LNCaP clone FGC (cell line): ENCODE measurements around the gene SACM1L.

Experiments
- DNase-seq: peaks from one replicate; pipeline ENCODE4 v3.0.0-alpha.2; 2011; ENCODE audit warnings: low read depth
- H3K4me3 ChIP-seq: 2 replicates; pipeline ENCODE4 v1.5.1; 2011; ENCODE audit warnings: mild to moderate bottlenecking, low read depth, low read length, control low read depth
- CTCF ChIP-seq: IDR thresholded peaks from 2 replicates; pipeline ENCODE4 v1.5.1; 2012; ENCODE audit warnings: mild to moderate bottlenecking; ENCODE audit not compliant: control insufficient read depth, insufficient read depth; ENCODE audit errors: extremely low read depth

SACM1L gene

GRCh38 chr3:45677841-45678240, 11.4 kb upstream of the SACM1L start:
- TF ChIP-seq CTCF: no peak
- H3K4me3 ChIP-seq: no peak overlapping the region
- no peak for DNase-seq

- DNase-seq: no peak
Measured at GRCh38 chr3:45679805-45680204, 9.4 kb upstream of the SACM1L start.

GRCh38 chr3:45681221-45681620, 8.0 kb upstream of the SACM1L start:
- TF ChIP-seq CTCF: no peak
- no peak for DNase-seq
- H3K4me3 ChIP-seq: no peak overlapping the region

More at GRCh38 chr3:45679805-45680204, 9.4 kb upstream of the SACM1L start:
- no peak overlapping the region for H3K4me3 ChIP-seq
- TF ChIP-seq CTCF: no peak

- TF ChIP-seq CTCF: no peak
- H3K4me3 ChIP-seq: no peak overlapping the region
- no peak for DNase-seq
Measured at GRCh38 chr3:45681846-45682245, 7.3 kb upstream of the SACM1L start.

- DNase-seq: no peak
- H3K4me3 ChIP-seq: no peak overlapping the region
- no peak for TF ChIP-seq CTCF
Measured at GRCh38 chr3:45682311-45682710, 6.9 kb upstream of the SACM1L start.

- no peak for TF ChIP-seq CTCF
- no peak overlapping the region for H3K4me3 ChIP-seq
- DNase-seq: no peak
Measured at GRCh38 chr3:45682786-45683185, 6.4 kb upstream of the SACM1L start.
